ENCODE data around the gene KRT73.

GRCh38 chr12:52632656-52633055 lies 14.3 kb upstream of the KRT73 start:
- TF ChIP-seq, protein P1, sequence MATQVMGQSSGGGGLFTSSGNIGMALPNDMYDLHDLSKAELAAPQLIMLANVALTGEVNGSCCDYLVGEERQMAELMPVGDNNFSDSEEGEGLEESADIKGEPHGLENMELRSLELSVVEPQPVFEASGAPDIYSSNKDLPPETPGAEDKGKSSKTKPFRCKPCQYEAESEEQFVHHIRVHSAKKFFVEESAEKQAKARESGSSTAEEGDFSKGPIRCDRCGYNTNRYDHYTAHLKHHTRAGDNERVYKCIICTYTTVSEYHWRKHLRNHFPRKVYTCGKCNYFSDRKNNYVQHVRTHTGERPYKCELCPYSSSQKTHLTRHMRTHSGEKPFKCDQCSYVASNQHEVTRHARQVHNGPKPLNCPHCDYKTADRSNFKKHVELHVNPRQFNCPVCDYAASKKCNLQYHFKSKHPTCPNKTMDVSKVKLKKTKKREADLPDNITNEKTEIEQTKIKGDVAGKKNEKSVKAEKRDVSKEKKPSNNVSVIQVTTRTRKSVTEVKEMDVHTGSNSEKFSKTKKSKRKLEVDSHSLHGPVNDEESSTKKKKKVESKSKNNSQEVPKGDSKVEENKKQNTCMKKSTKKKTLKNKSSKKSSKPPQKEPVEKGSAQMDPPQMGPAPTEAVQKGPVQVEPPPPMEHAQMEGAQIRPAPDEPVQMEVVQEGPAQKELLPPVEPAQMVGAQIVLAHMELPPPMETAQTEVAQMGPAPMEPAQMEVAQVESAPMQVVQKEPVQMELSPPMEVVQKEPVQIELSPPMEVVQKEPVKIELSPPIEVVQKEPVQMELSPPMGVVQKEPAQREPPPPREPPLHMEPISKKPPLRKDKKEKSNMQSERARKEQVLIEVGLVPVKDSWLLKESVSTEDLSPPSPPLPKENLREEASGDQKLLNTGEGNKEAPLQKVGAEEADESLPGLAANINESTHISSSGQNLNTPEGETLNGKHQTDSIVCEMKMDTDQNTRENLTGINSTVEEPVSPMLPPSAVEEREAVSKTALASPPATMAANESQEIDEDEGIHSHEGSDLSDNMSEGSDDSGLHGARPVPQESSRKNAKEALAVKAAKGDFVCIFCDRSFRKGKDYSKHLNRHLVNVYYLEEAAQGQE (IDR thresholded peaks at IDR 0.05): no peak
- TF ChIP-seq, protein P2, sequence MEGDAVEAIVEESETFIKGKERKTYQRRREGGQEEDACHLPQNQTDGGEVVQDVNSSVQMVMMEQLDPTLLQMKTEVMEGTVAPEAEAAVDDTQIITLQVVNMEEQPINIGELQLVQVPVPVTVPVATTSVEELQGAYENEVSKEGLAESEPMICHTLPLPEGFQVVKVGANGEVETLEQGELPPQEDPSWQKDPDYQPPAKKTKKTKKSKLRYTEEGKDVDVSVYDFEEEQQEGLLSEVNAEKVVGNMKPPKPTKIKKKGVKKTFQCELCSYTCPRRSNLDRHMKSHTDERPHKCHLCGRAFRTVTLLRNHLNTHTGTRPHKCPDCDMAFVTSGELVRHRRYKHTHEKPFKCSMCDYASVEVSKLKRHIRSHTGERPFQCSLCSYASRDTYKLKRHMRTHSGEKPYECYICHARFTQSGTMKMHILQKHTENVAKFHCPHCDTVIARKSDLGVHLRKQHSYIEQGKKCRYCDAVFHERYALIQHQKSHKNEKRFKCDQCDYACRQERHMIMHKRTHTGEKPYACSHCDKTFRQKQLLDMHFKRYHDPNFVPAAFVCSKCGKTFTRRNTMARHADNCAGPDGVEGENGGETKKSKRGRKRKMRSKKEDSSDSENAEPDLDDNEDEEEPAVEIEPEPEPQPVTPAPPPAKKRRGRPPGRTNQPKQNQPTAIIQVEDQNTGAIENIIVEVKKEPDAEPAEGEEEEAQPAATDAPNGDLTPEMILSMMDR (IDR thresholded peaks at IDR 0.05; ENCODE audit: low read depth, low read length, missing input control): no peak
- TF ChIP-seq RAD21 (IDR thresholded peaks at IDR 0.05) (no peak), TAF1 (conservative IDR thresholded peaks at IDR 0.05) (no peak), GABPA (IDR thresholded peaks at IDR 0.05 in 1 of 2, conservative IDR thresholded peaks at IDR 0.05 in 1 of 2) (no peak)
- TF ChIP-seq, protein P3, sequence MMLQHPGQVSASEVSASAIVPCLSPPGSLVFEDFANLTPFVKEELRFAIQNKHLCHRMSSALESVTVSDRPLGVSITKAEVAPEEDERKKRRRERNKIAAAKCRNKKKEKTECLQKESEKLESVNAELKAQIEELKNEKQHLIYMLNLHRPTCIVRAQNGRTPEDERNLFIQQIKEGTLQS (IDR thresholded peaks at IDR 0.05): no peak
- TF ChIP-seq, protein P4, sequence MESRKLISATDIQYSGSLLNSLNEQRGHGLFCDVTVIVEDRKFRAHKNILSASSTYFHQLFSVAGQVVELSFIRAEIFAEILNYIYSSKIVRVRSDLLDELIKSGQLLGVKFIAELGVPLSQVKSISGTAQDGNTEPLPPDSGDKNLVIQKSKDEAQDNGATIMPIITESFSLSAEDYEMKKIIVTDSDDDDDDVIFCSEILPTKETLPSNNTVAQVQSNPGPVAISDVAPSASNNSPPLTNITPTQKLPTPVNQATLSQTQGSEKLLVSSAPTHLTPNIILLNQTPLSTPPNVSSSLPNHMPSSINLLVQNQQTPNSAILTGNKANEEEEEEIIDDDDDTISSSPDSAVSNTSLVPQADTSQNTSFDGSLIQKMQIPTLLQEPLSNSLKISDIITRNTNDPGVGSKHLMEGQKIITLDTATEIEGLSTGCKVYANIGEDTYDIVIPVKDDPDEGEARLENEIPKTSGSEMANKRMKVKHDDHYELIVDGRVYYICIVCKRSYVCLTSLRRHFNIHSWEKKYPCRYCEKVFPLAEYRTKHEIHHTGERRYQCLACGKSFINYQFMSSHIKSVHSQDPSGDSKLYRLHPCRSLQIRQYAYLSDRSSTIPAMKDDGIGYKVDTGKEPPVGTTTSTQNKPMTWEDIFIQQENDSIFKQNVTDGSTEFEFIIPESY (IDR thresholded peaks at IDR 0.05): no peak
